ENCODE measurements around the gene SEC31B. TPM values are rescaled to one million over a fixed set of nuclear protein-coding genes. Genes with fewer than 3 reads are reported as not detected.

SEC31B gene, protein sequence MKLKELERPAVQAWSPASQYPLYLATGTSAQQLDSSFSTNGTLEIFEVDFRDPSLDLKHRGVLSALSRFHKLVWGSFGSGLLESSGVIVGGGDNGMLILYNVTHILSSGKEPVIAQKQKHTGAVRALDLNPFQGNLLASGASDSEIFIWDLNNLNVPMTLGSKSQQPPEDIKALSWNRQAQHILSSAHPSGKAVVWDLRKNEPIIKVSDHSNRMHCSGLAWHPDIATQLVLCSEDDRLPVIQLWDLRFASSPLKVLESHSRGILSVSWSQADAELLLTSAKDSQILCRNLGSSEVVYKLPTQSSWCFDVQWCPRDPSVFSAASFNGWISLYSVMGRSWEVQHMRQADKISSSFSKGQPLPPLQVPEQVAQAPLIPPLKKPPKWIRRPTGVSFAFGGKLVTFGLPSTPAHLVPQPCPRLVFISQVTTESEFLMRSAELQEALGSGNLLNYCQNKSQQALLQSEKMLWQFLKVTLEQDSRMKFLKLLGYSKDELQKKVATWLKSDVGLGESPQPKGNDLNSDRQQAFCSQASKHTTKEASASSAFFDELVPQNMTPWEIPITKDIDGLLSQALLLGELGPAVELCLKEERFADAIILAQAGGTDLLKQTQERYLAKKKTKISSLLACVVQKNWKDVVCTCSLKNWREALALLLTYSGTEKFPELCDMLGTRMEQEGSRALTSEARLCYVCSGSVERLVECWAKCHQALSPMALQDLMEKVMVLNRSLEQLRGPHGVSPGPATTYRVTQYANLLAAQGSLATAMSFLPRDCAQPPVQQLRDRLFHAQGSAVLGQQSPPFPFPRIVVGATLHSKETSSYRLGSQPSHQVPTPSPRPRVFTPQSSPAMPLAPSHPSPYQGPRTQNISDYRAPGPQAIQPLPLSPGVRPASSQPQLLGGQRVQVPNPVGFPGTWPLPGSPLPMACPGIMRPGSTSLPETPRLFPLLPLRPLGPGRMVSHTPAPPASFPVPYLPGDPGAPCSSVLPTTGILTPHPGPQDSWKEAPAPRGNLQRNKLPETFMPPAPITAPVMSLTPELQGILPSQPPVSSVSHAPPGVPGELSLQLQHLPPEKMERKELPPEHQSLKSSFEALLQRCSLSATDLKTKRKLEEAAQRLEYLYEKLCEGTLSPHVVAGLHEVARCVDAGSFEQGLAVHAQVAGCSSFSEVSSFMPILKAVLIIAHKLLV
- 23.6 and 26.6 TPM in 2 replicates for total RNA-seq (2014; rRNA removed; shearing (Covaris generic); ENCODE audit: low replicate concordance)

DNA sequence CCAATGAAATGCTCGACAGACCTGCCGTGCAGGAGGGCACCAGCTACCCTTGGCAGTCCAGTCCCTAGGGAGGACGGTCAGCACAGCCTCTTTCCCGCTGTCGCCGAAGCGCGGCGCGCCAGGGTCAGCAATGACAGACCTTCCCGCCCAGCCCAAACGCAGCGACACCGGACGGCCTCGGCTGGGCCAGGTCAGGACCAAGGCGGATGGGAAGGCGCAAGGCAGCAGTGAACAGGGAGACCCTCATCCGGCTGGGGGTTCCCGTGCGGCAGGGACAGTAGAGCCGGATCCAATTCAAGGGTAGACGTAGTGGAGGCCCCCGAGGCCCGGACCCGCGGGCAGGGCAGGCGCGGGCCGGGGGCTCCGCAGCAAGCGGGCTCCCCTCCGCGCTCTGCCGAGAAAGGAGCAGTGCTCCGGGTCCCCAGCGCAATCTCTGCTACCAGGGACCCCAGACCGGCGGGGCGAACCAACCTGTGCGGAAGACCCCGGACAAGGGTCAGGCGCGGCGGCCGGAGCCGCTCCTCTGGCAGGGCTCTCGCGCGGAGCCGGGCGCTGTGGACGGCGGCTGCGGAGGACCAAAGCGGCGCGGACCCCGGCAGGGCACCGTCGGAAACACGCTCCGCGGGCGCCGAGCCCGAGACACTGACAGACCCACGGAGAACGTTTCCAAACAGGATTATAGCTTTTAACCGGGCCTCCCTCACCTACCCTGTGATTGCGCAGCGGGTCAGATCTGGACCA is at the start of gene SEC31B:
SEC31B (minus strand) TSS at position 551 of the 741 bp plus-strand sequence. CDS start 2,909 bp downstream, outside the sequence.
- Histone ChIP-seq H3K4me2 (ENCODE audit: low read depth, low read length, poor library complexity, severe bottlenecking) (no peak within 1 kb of the TSS), H3K4me3 (ENCODE audit: low read length) (no peak within 1 kb of the TSS), H3K36me3 (ENCODE audit: insufficient read depth, low read length) (peaks cover 2% of the 10 kb centered on the region; the same call in 1 of the 2 replicates), H4K20me1 (ENCODE audit: insufficient read depth, low read depth, low read length) (no peaks in the 10 kb centered on the region), H2AFZ (ENCODE audit: low read length) (no peak within 1 kb of the TSS), H3K79me2 (ENCODE audit: low read length) (no peaks in the 10 kb centered on the region), H3K9me2 (replicated peaks; ENCODE audit: insufficient read depth, low read length) (no peaks in the 10 kb centered on the region), H3K27me3 (ENCODE audit: low read length) (no peaks in the 10 kb centered on the region), H3K4me1 (ENCODE audit: low read length) (no peaks in the 10 kb centered on the region), H3K9me3 (ENCODE audit: low read length) (no peaks in the 10 kb centered on the region), H3K9ac (ENCODE audit: low read length) (no peak within 1 kb of the TSS), H3K27ac (ENCODE audit: low read length) (no peak within 1 kb of the TSS)
- DNase-seq, result no peak

DNA sequence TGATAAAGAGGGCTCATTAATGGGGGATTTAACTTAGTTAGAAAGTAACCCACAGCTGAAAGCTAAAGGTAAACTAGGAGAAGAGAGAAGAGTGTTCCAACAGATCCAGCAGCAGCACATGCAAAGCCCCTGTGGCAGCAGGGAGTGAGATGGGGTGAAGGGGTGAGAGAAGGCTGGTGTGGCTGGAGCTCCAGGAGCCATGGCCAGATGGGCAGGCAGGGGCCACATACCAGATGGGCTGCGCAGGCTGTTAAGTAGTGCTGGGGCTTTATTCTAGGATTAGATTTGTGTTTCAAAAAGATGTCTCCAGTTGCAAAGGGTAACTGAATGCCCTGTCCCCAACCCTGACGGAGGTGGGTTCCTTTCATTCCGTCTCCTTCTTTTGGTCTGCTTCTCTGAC is 49.3 kb upstream of the SEC31B start:
- no peaks in the 10 kb centered on the region for H3K9me2 ChIP-seq (replicated peaks; ENCODE audit: insufficient read depth, low read length)
- no peak overlapping the region for H3K27ac ChIP-seq (ENCODE audit: low read length)
- H3K27me3 ChIP-seq (ENCODE audit: low read length), result no peaks in the 10 kb centered on the region
- DNase-seq, result no peak
- H3K4me3 ChIP-seq (ENCODE audit: low read length), result no peak overlapping the region
- no peak overlapping the region for H3K9ac ChIP-seq (ENCODE audit: low read length)
- H2AFZ ChIP-seq (ENCODE audit: low read length), result no peak overlapping the region
- no peaks in the 10 kb centered on the region for H3K9me3 ChIP-seq (ENCODE audit: low read length)
- H3K36me3 ChIP-seq (ENCODE audit: insufficient read depth, low read length), result no peaks in the 10 kb centered on the region
- H3K4me2 ChIP-seq (ENCODE audit: low read depth, low read length, poor library complexity, severe bottlenecking), result no peak overlapping the region
- no peaks in the 10 kb centered on the region for H3K79me2 ChIP-seq (ENCODE audit: low read length)
- H3K4me1 ChIP-seq (ENCODE audit: low read length), result no peaks in the 10 kb centered on the region
- peaks cover 3% of the 10 kb centered on the region; the same call in 1 of the 2 replicates for H4K20me1 ChIP-seq (ENCODE audit: insufficient read depth, low read depth, low read length)

DNA sequence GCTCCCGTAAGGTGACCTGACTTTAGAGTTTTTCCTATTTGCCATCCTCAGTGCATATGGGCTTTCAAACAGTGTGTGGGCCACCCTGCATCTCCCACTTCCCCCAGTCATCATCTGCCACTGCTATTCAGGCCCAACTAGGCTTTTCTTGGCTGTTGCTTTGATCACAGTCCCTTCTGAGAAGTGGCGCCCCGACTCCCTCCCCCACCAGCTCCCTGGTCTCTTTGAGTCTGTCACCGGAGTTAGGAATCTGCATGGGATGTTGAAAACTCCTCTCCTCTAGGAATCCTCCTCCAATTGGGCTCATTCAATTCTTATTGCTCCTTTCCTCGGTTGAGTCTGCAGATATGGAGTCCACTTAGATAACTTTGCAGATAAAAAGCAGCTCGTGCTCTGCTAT is 48.2 kb upstream of the SEC31B start:
- no peaks in the 10 kb centered on the region for H3K27me3 ChIP-seq (ENCODE audit: low read length)
- H3K4me2 ChIP-seq (ENCODE audit: low read depth, low read length, poor library complexity, severe bottlenecking), result no peak overlapping the region
- no peak overlapping the region for H3K4me3 ChIP-seq (ENCODE audit: low read length)
- H3K27ac ChIP-seq (ENCODE audit: low read length), result no peak overlapping the region
- no peaks in the 10 kb centered on the region for H3K79me2 ChIP-seq (ENCODE audit: low read length)
- no peaks in the 10 kb centered on the region for H3K9me2 ChIP-seq (replicated peaks; ENCODE audit: insufficient read depth, low read length)
- no peak overlapping the region for H3K9ac ChIP-seq (ENCODE audit: low read length)
- no peaks in the 10 kb centered on the region for H3K36me3 ChIP-seq (ENCODE audit: insufficient read depth, low read length)
- peaks cover 3% of the 10 kb centered on the region; the same call in 1 of the 2 replicates for H4K20me1 ChIP-seq (ENCODE audit: insufficient read depth, low read depth, low read length)
- no peak overlapping the region for H2AFZ ChIP-seq (ENCODE audit: low read length)
- no peaks in the 10 kb centered on the region for H3K9me3 ChIP-seq (ENCODE audit: low read length)
- no peak for DNase-seq
- no peaks in the 10 kb centered on the region for H3K4me1 ChIP-seq (ENCODE audit: low read length)

DNA sequence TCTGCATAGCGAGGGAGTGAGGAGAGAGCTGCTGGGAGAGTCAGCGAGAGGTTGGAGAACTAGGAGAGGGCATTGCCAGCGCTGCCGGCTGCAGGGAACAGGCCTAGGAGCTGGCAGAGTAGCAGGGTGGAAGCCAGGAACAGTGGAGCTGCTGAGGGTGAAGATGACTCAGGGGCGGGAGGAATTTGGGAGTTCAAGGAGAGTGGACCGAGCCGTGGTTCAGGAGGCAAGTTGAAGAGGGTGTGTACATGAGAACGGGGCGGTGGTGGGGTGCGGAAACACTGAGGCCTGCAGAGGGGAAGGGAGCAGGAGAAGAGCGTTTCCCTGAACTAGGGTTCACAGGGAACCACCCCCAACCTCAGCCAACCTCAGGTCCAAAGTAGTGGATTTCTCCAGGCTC is 47.6 kb upstream of the SEC31B start:
- no peaks in the 10 kb centered on the region for H3K27me3 ChIP-seq (ENCODE audit: low read length)

DNA sequence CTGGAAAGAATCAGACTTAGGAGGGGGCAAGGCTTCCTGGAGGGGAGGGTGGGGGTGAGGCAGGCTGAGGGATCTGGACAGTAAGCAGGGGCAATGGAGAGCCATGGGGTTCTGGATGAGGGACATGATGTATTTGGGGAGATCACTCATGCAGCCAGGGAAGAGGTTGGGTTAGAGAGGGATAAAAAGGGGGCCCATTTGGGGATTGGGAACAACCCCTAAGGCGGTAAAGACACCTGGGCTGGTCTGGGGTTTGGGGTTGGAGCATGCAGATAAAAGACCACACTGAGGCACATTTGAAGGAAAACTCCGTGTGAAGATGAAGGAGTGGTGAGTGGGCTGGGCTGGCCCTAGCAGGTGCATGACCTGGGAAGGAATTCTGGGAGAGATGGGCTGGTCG is 46.9 kb upstream of the SEC31B start:
- Histone ChIP-seq H4K20me1 (ENCODE audit: insufficient read depth, low read depth, low read length) (peaks cover 3% of the 10 kb centered on the region; the same call in 1 of the 2 replicates), H3K27me3 (ENCODE audit: low read length) (no peaks in the 10 kb centered on the region), H3K9me3 (ENCODE audit: low read length) (no peaks in the 10 kb centered on the region), H3K4me3 (ENCODE audit: low read length) (no peak overlapping the region), H3K9me2 (replicated peaks; ENCODE audit: insufficient read depth, low read length) (no peaks in the 10 kb centered on the region), H3K4me2 (ENCODE audit: low read depth, low read length, poor library complexity, severe bottlenecking) (no peak overlapping the region), H3K79me2 (ENCODE audit: low read length) (no peaks in the 10 kb centered on the region), H3K9ac (ENCODE audit: low read length) (no peak overlapping the region), H3K4me1 (ENCODE audit: low read length) (no peaks in the 10 kb centered on the region), H3K36me3 (ENCODE audit: insufficient read depth, low read length) (no peaks in the 10 kb centered on the region), H2AFZ (ENCODE audit: low read length) (no peak overlapping the region), H3K27ac (ENCODE audit: low read length) (no peak overlapping the region)
- DNase-seq, result no peak

More for the DNA sequence above, 47.6 kb upstream of the SEC31B start:
- Histone ChIP-seq H3K4me1 (ENCODE audit: low read length) (no peaks in the 10 kb centered on the region), H3K9ac (ENCODE audit: low read length) (no peak overlapping the region), H2AFZ (ENCODE audit: low read length) (no peak overlapping the region), H3K4me2 (ENCODE audit: low read depth, low read length, poor library complexity, severe bottlenecking) (no peak overlapping the region), H4K20me1 (ENCODE audit: insufficient read depth, low read depth, low read length) (peaks cover 3% of the 10 kb centered on the region; the same call in 1 of the 2 replicates), H3K9me3 (ENCODE audit: low read length) (no peaks in the 10 kb centered on the region), H3K27ac (ENCODE audit: low read length) (no peak overlapping the region), H3K79me2 (ENCODE audit: low read length) (no peaks in the 10 kb centered on the region), H3K36me3 (ENCODE audit: insufficient read depth, low read length) (no peaks in the 10 kb centered on the region), H3K9me2 (replicated peaks; ENCODE audit: insufficient read depth, low read length) (no peaks in the 10 kb centered on the region), H3K4me3 (ENCODE audit: low read length) (no peak overlapping the region)
- DNase-seq, result no peak

DNA sequence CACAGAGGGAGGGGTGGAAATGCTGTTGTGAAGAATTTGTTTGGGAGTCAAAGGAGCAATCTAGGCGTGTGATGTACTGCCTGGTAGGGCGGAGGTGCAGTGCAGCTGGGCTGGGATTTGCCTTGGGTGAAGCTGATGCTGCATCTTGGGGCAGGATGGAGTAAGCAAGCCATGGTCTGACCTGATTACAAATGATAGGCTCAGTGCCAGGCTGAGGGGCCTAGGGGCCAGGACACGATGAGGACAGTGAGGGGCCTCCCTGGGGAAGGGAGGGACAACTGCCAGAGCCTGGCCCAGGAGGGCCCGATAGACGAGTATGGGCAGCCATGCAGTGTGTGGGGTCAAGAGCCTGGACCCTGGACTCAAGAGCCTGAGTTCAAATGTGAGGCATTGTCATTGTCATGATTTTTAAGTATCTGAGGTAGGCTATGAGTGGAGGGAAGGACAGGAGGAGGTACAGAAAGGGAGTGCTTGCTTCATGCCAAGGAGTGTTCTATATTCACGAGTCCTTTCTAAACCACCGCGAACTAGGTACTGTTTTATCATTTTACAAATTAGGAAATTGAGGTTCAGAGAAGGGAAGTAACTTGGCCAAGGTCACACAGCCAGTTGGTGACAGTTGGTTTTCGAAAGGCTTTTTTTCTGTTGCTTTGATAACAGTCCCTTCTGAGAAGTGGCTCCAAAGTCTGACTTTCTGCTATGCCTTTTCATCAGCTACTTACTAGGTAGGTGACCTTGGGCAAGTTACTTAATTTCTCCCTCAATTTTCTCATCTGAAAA is 45.7 kb upstream of the SEC31B start:
- H3K9me3 ChIP-seq (ENCODE audit: low read length), result no peaks in the 10 kb centered on the region
- DNase-seq, result no peak
- no peak overlapping the region for H2AFZ ChIP-seq (ENCODE audit: low read length)
- H4K20me1 ChIP-seq (ENCODE audit: insufficient read depth, low read depth, low read length), result peaks cover 3% of the 10 kb centered on the region; the same call in 1 of the 2 replicates
- H3K36me3 ChIP-seq (ENCODE audit: insufficient read depth, low read length), result no peaks in the 10 kb centered on the region
- H3K4me3 ChIP-seq (ENCODE audit: low read length), result no peak overlapping the region
- H3K4me2 ChIP-seq (ENCODE audit: low read depth, low read length, poor library complexity, severe bottlenecking), result no peak overlapping the region
- H3K9ac ChIP-seq (ENCODE audit: low read length), result no peak overlapping the region
- no peaks in the 10 kb centered on the region for H3K9me2 ChIP-seq (replicated peaks; ENCODE audit: insufficient read depth, low read length)
- H3K27ac ChIP-seq (ENCODE audit: low read length), result no peak overlapping the region
- no peaks in the 10 kb centered on the region for H3K27me3 ChIP-seq (ENCODE audit: low read length)
- no peaks in the 10 kb centered on the region for H3K4me1 ChIP-seq (ENCODE audit: low read length)
- no peaks in the 10 kb centered on the region for H3K79me2 ChIP-seq (ENCODE audit: low read length)

- H4K20me1 ChIP-seq (ENCODE audit: insufficient read depth, low read depth, low read length), result peaks cover 3% of the 10 kb centered on the region; the same call in 1 of the 2 replicates
- no peaks in the 10 kb centered on the region for H3K79me2 ChIP-seq (ENCODE audit: low read length)
- DNase-seq, result no peak
- no peak overlapping the region for H3K4me2 ChIP-seq (ENCODE audit: low read depth, low read length, poor library complexity, severe bottlenecking)
- no peak overlapping the region for H3K4me3 ChIP-seq (ENCODE audit: low read length)
- no peaks in the 10 kb centered on the region for H3K27me3 ChIP-seq (ENCODE audit: low read length)
- no peak overlapping the region for H3K9ac ChIP-seq (ENCODE audit: low read length)
- H3K4me1 ChIP-seq (ENCODE audit: low read length), result no peaks in the 10 kb centered on the region
- no peaks in the 10 kb centered on the region for H3K9me3 ChIP-seq (ENCODE audit: low read length)
- no peaks in the 10 kb centered on the region for H3K9me2 ChIP-seq (replicated peaks; ENCODE audit: insufficient read depth, low read length)
- H3K36me3 ChIP-seq (ENCODE audit: insufficient read depth, low read length), result no peaks in the 10 kb centered on the region
- no peak overlapping the region for H3K27ac ChIP-seq (ENCODE audit: low read length)
- H2AFZ ChIP-seq (ENCODE audit: low read length), result no peak overlapping the region
These were observed 42.5 kb upstream of the SEC31B start for GRCh38 chr10:100562008-100562672.
